ENCODE results near the gene TBC1D22A. TPM values are rescaled to one million over a fixed set of nuclear protein-coding genes. Genes with fewer than 3 reads are reported as not detected.

TBC1D22A gene
- polyA plus RNA-seq, 1 experiment: 19.8 TPM

- H3K27ac ChIP-seq (ENCODE audit: low read depth, low read length): no peak overlapping the region
- peaks cover 4% of the 10 kb centered on the region for H3K9me3 ChIP-seq (ENCODE audit: control insufficient read depth, insufficient read depth, low read length)
- TF ChIP-seq CTCF (IDR thresholded peaks at IDR 0.05; ENCODE audit: low read depth, low read length): no peak
- ChIA-PET CTCF (interaction anchor here (0.6 kb wide), 1 partner anchor 313 kb away, joined by 3 read pairs; no protein-coding TSS in a partner anchor), POLR2A (no interaction called here)
- no peaks in the 10 kb centered on the region for H3K27me3 ChIP-seq (ENCODE audit: control insufficient read depth, insufficient read depth, low read length)
- DNase-seq (ENCODE audit: low read depth, low spot score): no peak
- H3K4me3 ChIP-seq (ENCODE audit: low read depth, low read length): no peak overlapping the region
These were observed 395.2 kb downstream of the TBC1D22A start for GRCh38 chr22:47157486-47158270.

GRCh38 chr22:47158457-47158856, 396.0 kb downstream of the TBC1D22A start:
- POLR2A ChIA-PET: no interaction called here
- no peak for TF ChIP-seq CTCF (IDR thresholded peaks at IDR 0.05; ENCODE audit: low read depth, low read length)
- CTCF ChIA-PET: interaction anchor here (0.6 kb wide), 1 partner anchor 313 kb away, joined by 3 read pairs; no protein-coding TSS in a partner anchor
- Histone ChIP-seq H3K27ac (ENCODE audit: low read depth, low read length) (no peak overlapping the region), H3K4me3 (ENCODE audit: low read depth, low read length) (no peak overlapping the region), H3K27me3 (ENCODE audit: control insufficient read depth, insufficient read depth, low read length) (no peaks in the 10 kb centered on the region), H3K9me3 (ENCODE audit: control insufficient read depth, insufficient read depth, low read length) (no peaks in the 10 kb centered on the region; the same call in 1 of the 2 replicates)
- no peak for DNase-seq (ENCODE audit: low read depth, low spot score)

- Histone ChIP-seq H3K9me3 (ENCODE audit: control insufficient read depth, insufficient read depth, low read length) (no peaks in the 10 kb centered on the region; the same call in 1 of the 2 replicates), H3K4me3 (ENCODE audit: low read depth, low read length) (no peak overlapping the region), H3K27ac (ENCODE audit: low read depth, low read length) (no peak overlapping the region), H3K27me3 (ENCODE audit: control insufficient read depth, insufficient read depth, low read length) (no peaks in the 10 kb centered on the region)
- no peak for DNase-seq (ENCODE audit: low read depth, low spot score)
- POLR2A ChIA-PET: no interaction called here
- no peak for TF ChIP-seq CTCF (IDR thresholded peaks at IDR 0.05; ENCODE audit: low read depth, low read length)
- CTCF ChIA-PET: no interaction called here
These were observed 397.1 kb downstream of the TBC1D22A start for GRCh38 chr22:47159592-47159991.

GRCh38 chr22:47160141-47160541, 397.7 kb downstream of the TBC1D22A start:
- CTCF ChIA-PET: no interaction called here
- Histone ChIP-seq H3K27ac (ENCODE audit: low read depth, low read length) (no peak overlapping the region), H3K27me3 (ENCODE audit: control insufficient read depth, insufficient read depth, low read length) (no peaks in the 10 kb centered on the region), H3K9me3 (ENCODE audit: control insufficient read depth, insufficient read depth, low read length) (no peaks in the 10 kb centered on the region; the same call in 1 of the 2 replicates), H3K4me3 (ENCODE audit: low read depth, low read length) (no peak overlapping the region)
- DNase-seq (ENCODE audit: low read depth, low spot score): no peak
- TF ChIP-seq CTCF (IDR thresholded peaks at IDR 0.05; ENCODE audit: low read depth, low read length): no peak
- POLR2A ChIA-PET: no interaction called here

GRCh38 chr22:47160781-47161520, 398.5 kb downstream of the TBC1D22A start:
- TF ChIP-seq CTCF (IDR thresholded peaks at IDR 0.05; ENCODE audit: low read depth, low read length): no peak
- Histone ChIP-seq H3K4me3 (ENCODE audit: low read depth, low read length) (no peak overlapping the region), H3K27ac (ENCODE audit: low read depth, low read length) (no peak overlapping the region), H3K27me3 (ENCODE audit: control insufficient read depth, insufficient read depth, low read length) (no peaks in the 10 kb centered on the region), H3K9me3 (ENCODE audit: control insufficient read depth, insufficient read depth, low read length) (no peaks in the 10 kb centered on the region; the same call in 1 of the 2 replicates)
- CTCF ChIA-PET: interaction anchor here (1.2 kb wide), 1 partner anchor 316 kb away, joined by 5 read pairs; no protein-coding TSS in a partner anchor
- POLR2A ChIA-PET: no interaction called here
- no peak for DNase-seq (ENCODE audit: low read depth, low spot score)

Data from AG04450 (cell line).